ENCODE data around the gene CRK.
"Not testable (repeated sequence)": the region's sequence is repeated elsewhere in the genome, so short reads cannot be mapped to it uniquely, and the experiment has no call there.

Gene CRK

GRCh38 chr17:1420163-1420562, 35.9 kb downstream of the CRK start:
- no peak for DNase-seq

GRCh38 chr17:1418476-1418875, 37.6 kb downstream of the CRK start:
- not testable (repeated sequence) for DNase-seq

DNA sequence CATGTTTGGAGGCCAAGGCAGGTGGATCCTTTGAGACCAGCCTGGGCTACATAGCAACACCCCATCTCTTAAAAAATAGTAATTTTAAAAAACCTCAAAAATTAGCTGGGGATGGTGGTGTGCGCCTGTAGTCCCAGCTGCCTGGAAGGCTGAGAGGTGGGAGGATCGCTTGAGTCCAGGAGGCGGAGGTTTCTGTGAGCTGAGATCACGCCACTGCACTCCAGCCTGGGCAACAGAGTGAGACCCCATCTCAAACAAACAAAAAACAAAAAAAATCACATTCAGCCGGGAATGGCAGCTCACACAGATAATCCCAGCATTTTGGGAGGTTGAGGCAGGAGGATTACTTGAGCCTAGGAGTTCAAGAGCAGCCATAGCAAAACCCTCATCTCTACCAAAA, 39.6 kb downstream of the CRK start:
- DNase-seq = no peak

DNA sequence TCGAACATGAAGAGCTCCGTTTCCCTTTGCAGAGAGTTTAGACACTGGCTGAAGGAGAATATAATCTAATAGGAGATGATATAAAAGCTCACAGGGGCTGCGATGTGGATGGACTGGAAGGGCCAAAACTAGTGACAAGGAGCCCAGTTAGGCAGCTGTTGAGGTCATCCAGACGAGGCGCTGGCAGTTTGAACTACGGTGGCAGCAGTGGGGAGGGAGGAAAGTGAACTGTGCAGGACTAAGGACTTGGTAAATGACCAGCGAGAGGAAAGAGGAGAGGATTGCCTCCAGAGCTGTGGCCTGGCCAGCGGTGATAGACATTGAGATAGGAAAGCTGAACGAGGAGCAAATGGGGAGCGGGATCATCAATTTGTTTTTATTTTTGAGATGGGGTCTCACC, 41.4 kb downstream of the CRK start:
- DNase-seq = no peak

DNA sequence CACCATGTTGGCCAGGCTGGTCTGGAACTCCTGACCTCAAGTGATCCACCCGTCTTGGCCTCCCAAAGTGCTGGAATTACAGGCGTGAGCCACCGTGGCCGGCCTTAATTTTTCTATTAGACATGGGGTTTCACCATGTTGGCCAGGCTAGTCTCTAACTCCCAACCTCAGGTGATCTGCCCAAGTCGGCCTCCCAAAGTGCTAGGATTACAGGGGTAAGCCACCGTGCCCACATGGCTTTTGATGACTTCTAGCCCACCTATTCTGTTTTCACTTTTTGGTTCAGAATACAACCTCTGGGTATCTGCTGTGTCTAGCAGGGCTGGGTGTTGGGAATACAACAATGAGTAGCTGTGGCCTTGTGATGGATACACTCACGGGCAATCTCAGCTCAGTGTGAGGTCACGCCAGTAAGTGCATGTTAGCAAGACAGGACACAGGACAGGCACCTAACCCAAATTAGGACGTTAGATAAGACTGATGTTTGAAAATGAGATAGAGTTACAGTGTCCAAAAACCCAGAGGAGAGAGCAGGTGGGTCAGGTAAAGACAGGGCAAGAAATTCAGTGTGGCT, 41.9 kb downstream of the CRK start:
- DNase-seq = no peak

GRCh38 chr17:1413281-1413791, 42.7 kb downstream of the CRK start:
- DNase-seq = no peak

DNA sequence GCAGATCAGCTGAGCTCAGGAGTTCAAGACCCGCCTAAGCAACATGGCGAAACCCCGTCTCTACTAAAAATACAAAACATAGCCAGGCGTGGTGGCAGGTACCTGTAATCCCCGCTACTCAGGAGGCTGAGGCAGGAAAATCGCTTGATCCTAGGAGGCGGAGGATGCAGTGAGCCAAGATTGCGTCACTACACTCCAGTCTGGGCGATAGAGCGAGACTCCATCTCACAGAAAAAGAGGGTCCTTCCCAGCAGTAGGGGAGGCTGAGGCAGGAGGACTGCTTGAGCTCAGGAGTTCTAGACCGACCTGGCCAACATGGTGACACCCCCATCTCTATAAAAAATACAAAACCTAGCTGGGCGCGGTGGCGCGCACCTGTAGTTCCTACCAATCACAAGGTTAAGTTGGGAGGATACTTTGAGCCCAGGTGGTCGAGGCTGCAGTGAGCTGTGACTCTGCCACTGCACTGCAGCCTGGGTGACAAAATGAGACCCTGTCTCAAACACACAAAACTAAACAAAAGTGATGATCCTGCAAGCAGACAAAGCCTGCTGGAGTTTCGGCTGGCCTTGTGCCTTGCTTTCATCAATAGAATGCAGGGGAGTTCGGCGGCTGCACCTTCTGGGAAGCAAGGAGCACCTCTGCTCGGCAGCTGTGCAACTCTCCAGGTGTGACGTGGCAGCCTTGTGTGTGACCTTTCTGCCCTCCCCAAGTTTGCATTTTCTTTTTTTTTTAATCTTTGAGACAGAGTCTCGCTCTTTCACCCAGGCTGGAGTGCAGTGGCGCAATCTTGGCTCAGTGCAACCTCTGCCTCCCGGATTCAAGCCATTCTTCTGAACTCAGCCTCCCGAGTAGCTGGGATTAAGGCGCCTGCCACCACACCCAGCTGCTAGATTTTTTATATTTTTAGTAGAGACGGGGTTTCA, 43.6 kb downstream of the CRK start:
- DNase-seq = no peak

DNA sequence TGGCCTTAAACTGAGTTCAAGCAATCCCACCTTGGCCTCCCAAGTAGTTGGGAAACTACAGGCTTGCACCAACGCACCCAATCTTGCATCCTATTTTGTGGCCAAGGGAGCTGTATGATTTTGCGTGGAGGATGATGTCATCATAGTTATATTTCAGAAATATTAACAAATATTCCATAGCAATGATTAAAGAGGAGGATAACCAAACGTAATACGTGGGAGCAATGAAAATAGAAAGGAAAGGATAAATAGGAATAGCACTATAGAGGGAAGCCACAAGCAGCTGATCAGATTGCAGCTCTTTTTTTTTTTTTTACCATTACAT, 53.8 kb downstream of the CRK start:
- no peak for DNase-seq

DNA sequence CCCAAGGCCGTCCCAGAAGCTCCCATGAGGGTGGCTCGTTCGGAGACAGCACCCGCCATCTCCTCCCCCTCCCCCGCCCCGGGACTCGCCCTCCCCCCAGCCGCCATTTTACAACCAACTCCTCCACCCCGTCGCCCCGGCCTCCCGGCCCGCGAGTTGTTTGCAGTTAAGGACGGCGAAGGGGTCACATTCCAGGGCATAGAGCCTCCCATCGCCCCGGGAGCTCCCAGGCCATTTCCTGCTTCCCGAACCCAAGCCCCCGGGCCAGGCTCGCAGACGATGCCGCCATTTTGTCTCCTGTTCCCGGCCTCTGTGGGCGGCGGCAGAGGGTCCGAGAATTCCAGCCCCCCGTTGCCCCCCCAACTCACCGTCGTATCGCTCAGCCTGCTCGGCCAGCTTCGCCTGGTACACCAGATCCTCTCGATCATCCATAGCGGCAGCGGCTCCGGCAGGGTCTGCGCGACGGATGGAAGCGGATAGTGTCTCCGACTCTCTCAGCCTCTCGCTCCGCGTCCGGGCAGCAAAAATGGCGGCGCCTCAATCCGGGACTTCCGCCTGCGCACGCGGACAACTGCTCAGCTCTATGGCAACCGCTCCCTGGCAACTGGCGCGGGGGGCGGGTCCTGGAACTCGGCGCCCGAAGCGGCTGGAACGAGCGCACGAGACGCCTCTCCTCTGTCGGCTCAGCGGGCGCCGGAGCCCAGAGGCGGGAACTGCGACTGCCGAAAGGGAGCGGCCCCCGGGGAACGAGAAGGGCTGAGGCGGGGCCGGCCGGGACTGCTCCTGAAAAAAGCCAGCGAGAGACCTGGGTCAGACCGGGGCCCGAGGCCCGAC, 56.1 kb downstream of the CRK start, which contains the start of gene YWHAE:
TSS of gene YWHAE (minus strand) at position 544 of the 834 bp plus-strand sequence. CDS start at position 432, 112 bp downstream.
- peak; percentile 72 for DNase-seq

- DNase-seq = no peak
Observed at GRCh38 chr17:1398931-1399678, 56.9 kb downstream of the CRK start.

GRCh38 chr17:1398028-1398427, 58.0 kb downstream of the CRK start:
- DNase-seq = no peak

DNA sequence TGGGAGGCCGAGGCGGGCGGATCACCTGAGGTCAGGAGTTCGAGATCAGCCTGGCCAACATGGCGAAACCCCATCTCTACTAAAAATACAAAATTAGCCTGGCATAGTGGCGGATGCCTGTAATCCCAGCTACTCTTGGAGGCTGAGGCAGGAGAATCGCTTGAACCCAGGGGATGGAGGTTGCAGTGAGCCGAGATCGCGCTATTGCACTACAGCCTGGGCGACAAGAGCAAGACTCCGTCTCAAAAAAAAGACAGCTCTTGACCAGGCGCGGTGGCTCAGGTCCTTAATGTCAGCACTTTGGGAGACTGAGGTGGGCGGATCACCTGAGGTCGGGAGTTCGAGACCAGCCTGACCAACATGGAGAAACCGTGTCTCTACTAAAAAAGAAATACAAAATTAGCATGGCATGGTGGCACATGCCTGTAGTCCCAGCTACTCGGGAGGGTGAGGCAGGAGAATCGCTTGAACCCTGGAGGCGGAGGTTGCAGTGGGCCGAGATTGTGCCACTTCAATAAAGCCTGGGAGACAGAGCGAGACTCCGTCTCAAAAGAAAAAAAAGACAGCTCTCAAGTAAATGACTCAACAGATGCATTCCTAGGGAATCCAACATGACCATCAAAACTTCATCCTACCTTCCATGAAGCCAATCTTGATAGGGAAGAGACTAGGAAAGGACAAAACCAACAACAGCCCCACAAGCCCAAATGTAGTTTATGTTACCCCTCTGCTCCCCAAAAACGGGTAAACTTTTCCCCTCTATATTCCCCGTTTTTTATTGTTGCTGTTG, 60.0 kb downstream of the CRK start:
- not testable (repeated sequence) for DNase-seq

- DNase-seq = no peak
Observed at GRCh38 chr17:1391577-1391976, 64.5 kb downstream of the CRK start.

DNA sequence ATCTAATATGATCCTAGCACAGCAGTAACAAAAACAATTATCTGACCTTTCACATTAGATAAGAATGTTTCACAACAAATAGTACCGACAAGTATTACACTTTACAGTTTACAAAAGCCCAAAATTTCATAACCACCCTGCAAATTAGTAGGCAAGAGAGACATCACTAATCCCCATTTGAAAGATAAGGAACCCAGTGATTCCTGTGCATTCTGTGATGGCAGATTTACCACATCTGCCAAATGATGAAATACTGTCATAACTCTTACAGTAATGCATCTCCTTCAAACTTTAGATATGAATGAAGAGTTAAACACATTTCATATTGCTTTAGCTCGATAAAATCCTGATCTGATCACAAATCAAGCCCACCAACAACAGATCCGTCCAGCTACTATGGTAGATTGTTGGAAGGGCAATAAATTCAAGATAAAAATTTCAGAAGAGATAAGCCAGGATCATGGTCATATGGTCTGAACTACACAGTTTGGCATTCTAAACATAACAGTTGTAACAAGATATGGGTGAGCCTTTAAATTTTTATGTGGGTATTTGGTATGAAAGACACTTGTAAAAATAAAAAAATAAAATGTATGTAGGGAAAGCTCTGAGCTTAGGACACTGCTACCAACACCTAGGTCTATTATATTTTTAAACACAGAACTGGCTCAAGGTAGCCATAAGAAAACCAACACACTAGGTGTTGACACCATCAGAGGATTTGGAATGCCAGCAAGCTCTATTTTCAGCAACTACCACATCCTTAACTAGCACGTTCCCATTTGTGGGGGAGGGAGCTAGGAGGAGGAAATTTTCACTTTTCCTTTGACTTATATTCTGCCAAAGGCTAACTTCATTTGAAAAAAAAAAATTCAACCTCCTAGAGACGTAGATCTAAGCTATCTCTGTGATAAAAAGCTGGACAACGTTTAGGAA, 65.3 kb downstream of the CRK start:
- DNase-seq = no peak

DNA sequence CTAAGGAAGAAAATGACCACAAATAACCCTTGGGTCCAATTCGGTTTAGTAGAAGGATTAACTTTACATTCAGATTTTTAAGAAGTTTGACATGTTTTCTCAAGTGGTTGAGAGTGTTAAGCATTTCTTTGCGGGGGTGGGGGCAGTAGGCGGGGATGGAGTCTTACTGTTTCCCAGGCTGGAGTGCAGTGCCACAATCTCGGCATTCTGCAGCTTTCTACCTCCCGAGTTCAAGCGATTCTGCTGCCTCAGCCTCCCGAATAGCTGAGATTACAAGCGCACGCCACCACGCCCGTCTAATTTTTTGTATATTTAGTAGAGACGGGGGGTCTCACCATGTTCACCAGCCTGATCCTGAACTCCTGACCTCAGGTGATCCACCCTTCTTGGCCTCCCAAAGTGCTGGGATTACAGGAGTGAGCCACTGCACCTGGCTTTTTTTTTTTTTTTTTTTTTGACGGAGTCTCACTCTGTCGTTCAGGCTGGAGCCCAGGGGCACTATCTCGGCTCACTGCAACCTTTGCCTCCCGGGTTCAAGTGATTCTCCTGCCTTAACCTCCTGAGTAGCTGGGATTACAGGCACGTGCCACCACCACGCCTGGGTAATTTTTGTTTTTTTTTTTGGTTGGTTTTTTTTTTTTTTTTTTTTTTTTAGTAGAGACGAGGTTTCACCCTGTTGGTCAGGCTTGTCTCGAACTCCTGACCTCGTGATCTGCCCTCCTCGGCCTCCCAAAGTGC, 68.4 kb downstream of the CRK start:
- not testable (repeated sequence) for DNase-seq

DNA sequence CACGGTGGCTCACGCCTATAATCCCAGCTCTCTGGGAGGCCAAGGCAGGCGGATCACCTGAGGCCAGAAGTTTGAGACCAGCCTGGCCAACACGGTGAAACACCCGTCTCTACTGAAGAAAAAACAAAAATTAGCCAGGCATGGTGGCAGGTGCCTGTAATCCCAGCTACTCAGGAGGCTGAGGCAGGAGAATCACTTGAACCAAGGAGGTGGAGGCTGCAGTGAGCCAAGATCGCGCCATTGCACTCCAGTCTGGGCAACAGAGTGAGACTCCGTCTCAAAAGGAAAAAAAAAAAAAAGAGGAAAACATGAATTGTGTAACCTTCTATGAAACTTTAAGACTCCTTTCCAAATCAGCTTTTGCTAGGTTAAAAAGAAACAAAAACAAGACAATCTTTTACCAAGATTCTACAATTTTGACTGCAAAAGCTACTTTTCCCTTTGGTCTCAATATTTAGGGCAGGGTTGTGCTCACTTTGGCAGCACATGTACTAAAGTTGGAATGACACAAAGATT, 69.3 kb downstream of the CRK start:
- not testable (repeated sequence) for DNase-seq

DNA sequence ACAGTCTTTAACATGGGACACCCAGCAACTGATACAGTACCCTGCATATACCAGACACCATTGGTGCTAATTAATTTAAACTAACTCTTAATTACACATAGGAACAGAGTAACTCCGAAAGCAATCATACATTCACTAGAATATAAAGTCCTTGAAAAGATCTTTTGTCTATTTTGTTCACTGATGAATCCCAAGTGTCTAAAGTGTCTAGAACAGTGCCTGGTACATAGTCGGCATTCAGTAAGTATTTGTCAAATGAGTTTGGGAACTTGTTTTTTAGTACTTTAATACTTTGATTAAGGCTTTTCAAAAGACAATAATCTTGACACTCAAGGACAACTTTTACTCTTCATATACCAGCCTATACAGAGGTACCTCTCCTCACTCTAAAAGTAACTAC, 69.8 kb downstream of the CRK start:
- DNase-seq = no peak

DNA sequence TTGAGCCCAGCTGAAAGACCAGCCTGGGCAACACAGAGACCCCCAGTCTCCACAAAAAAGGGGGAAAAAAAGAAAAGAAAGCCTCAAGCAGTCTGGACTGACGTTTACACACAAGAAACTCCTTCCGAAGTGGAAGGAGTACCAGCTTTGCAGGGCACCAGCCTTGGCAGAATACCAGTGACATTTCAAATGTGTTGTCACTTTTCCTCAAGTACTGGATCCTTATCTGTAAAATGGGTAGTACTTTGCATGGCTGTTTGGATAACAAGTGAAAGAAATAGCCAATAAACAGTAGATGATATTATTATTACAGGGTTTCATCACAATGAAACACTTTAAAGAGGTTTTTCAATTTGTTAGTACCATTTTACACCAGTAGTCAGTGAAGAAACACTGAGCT, 70.2 kb downstream of the CRK start:
- no peak for DNase-seq

DNA sequence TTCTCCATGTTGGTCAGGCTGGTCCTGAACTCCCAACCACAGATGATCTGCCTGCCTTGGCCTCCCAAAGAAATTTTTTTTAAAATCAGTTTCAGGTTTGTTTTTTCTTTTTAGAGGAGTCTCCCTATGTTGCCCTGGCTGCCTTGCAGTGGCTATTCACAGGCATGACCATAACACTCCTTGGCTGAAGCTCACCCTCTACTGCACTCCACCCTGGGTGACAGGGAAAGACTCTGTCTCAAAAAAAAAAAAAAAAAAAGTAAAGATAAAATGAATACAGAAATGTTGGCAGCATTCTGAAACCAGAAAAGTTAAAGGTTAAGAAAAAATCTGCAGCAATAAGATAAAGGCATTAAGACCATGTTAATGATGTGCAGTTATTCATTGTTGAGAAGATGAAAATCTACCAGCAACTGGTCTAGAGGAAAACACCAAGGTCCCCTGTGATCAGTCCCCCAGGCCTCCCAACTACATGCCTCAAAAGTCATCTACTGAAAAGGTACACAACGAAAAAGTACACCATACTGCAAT, 71.1 kb downstream of the CRK start:
- no peak for DNase-seq
